ENCODE measurements around the gene CNTRL.

Gene CNTRL

GRCh38 chr9:121189006-121189405 is 114.3 kb downstream of the CNTRL start:
- TF ChIP-seq, protein P1, sequence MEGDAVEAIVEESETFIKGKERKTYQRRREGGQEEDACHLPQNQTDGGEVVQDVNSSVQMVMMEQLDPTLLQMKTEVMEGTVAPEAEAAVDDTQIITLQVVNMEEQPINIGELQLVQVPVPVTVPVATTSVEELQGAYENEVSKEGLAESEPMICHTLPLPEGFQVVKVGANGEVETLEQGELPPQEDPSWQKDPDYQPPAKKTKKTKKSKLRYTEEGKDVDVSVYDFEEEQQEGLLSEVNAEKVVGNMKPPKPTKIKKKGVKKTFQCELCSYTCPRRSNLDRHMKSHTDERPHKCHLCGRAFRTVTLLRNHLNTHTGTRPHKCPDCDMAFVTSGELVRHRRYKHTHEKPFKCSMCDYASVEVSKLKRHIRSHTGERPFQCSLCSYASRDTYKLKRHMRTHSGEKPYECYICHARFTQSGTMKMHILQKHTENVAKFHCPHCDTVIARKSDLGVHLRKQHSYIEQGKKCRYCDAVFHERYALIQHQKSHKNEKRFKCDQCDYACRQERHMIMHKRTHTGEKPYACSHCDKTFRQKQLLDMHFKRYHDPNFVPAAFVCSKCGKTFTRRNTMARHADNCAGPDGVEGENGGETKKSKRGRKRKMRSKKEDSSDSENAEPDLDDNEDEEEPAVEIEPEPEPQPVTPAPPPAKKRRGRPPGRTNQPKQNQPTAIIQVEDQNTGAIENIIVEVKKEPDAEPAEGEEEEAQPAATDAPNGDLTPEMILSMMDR (IDR thresholded peaks at IDR 0.05; ENCODE audit: unreplicated experiment in 3 of 3) = no peak
- Mint-ChIP-seq H3K9me3 (no peaks in the 10 kb centered on the region), H3K27me3 (ENCODE audit: low read depth) (no peaks in the 10 kb centered on the region), H3K4me1 (peaks cover 56% of the 10 kb centered on the region), H3K4me3 (no peak overlapping the region), H3K27ac (peak overlapping the region in 1 of 3 experiments; percentile 48), H3K36me3 (ENCODE audit: low read depth) (peaks cover 25% of the 10 kb centered on the region)

GRCh38 chr9:121189660-121190059 is 114.9 kb downstream of the CNTRL start:
- H3K4me3 Mint-ChIP-seq = no peak overlapping the region

GRCh38 chr9:121191235-121191634 is 116.5 kb downstream of the CNTRL start:
- TF ChIP-seq, protein P1 (IDR thresholded peaks at IDR 0.05; ENCODE audit: unreplicated experiment in 3 of 3) = no peak
- H3K27ac Mint-ChIP-seq = peak overlapping the region in 1 of 3 experiments; percentile 36
- no peaks in the 10 kb centered on the region for H3K27me3 Mint-ChIP-seq (ENCODE audit: low read depth)
- peaks cover 7% of the 10 kb centered on the region for H3K36me3 Mint-ChIP-seq (ENCODE audit: low read depth)
- no peak overlapping the region for H3K4me3 Mint-ChIP-seq
- H3K4me1 Mint-ChIP-seq = peaks cover 65% of the 10 kb centered on the region
- H3K9me3 Mint-ChIP-seq = no peaks in the 10 kb centered on the region

More at GRCh38 chr9:121189660-121190059, 114.9 kb downstream of the CNTRL start:
- Mint-ChIP-seq H3K27ac (no peak overlapping the region), H3K36me3 (ENCODE audit: low read depth) (peaks cover 21% of the 10 kb centered on the region), H3K4me1 (peaks cover 59% of the 10 kb centered on the region), H3K9me3 (no peaks in the 10 kb centered on the region), H3K27me3 (ENCODE audit: low read depth) (no peaks in the 10 kb centered on the region)
- TF ChIP-seq, protein P1 (IDR thresholded peaks at IDR 0.05; ENCODE audit: unreplicated experiment in 3 of 3) = no peak

DNA sequence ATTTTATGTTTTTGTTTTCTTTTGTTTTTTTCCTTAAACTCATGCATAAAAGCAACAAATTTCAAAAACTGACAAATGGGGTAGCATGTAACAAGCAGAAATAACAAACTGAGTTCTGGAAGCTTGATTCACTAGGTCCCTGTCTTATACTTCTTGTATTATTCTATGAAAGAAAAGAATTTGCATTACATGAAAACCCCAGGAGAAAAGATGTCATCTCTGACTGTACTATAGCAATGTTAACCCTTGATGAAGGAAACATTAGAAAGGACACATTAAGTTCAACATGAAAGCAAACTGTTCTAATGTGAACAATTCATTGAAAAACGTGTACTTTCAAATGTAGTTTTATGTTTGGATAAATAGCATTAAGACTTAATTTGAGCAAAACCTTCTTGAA is 117.8 kb downstream of the CNTRL start:
- Mint-ChIP-seq H3K4me1 (peaks cover 75% of the 10 kb centered on the region), H3K27ac (peak overlapping the region in 1 of 3 experiments; percentile 25), H3K4me3 (no peak overlapping the region), H3K36me3 (ENCODE audit: low read depth) (peaks cover 3% of the 10 kb centered on the region), H3K9me3 (no peaks in the 10 kb centered on the region), H3K27me3 (ENCODE audit: low read depth) (no peaks in the 10 kb centered on the region)
- TF ChIP-seq, protein P1 (IDR thresholded peaks at IDR 0.05; ENCODE audit: unreplicated experiment in 3 of 3) = no peak

GRCh38 chr9:121192959-121193640 is 118.3 kb downstream of the CNTRL start:
- Mint-ChIP-seq H3K36me3 (ENCODE audit: low read depth) (peaks cover 3% of the 10 kb centered on the region), H3K27me3 (ENCODE audit: low read depth) (no peaks in the 10 kb centered on the region), H3K27ac (no peak overlapping the region), H3K4me3 (no peak overlapping the region), H3K9me3 (no peaks in the 10 kb centered on the region), H3K4me1 (peaks cover 75% of the 10 kb centered on the region)
- TF ChIP-seq, protein P1 (IDR thresholded peaks at IDR 0.05; ENCODE audit: unreplicated experiment in 3 of 3) = no peak

DNA sequence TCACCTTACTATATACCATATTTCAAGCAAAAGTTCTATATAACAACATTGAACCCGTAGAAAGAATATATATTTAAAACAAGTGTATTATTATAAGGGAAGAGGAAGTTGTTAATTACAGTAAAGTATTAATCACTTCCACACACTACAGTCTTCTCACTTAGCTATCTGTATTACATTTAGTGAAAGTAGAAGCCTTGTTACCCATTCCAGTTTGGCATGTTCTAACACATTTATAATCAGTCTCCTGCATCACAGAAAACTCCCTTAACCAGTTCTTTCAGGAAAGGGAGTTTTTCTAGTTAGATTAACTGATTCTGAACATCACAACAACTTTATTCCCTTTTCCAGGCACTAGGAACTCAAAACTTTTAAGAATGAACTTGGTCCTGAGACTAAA is 120.0 kb downstream of the CNTRL start:
- H3K27ac Mint-ChIP-seq = peak overlapping the region in 2 of 3 experiments; percentile 1 to 27
- H3K4me3 Mint-ChIP-seq = no peak overlapping the region
- TF ChIP-seq, protein P1 (IDR thresholded peaks at IDR 0.05; ENCODE audit: unreplicated experiment in 3 of 3) = no peak
- H3K9me3 Mint-ChIP-seq = no peaks in the 10 kb centered on the region
- H3K4me1 Mint-ChIP-seq = peaks cover 85% of the 10 kb centered on the region
- no peaks in the 10 kb centered on the region for H3K27me3 Mint-ChIP-seq (ENCODE audit: low read depth)
- H3K36me3 Mint-ChIP-seq (ENCODE audit: low read depth) = no peaks in the 10 kb centered on the region
